ENCODE measurements around the gene NPAS3.

DNA sequence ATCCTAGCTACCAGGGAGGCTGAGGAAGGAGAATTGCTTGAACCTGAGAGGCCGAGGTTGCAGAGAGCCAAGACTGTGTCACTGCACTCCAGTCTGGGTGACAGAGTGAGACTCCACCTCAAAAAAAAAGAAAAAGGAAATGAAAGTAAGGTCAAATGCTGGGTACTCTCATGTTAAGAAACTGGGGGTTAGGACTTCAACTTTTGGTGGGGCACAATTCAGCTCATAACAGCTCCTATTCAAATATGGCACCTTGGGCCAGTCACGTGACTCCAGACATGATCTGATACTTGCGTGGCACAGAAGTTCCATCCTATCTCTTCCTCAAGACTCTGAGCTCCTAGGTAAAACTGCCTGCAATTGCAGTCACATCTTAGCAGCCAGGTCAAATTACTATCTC, 869.5 kb downstream of the NPAS3 start:
- TF ChIP-seq, protein P1, sequence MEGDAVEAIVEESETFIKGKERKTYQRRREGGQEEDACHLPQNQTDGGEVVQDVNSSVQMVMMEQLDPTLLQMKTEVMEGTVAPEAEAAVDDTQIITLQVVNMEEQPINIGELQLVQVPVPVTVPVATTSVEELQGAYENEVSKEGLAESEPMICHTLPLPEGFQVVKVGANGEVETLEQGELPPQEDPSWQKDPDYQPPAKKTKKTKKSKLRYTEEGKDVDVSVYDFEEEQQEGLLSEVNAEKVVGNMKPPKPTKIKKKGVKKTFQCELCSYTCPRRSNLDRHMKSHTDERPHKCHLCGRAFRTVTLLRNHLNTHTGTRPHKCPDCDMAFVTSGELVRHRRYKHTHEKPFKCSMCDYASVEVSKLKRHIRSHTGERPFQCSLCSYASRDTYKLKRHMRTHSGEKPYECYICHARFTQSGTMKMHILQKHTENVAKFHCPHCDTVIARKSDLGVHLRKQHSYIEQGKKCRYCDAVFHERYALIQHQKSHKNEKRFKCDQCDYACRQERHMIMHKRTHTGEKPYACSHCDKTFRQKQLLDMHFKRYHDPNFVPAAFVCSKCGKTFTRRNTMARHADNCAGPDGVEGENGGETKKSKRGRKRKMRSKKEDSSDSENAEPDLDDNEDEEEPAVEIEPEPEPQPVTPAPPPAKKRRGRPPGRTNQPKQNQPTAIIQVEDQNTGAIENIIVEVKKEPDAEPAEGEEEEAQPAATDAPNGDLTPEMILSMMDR (tag by site-specific recombination; IDR thresholded peaks at IDR 0.05), result no peak
- no peak for TF ChIP-seq ZNF175 (tag by site-specific recombination; IDR thresholded peaks at IDR 0.05)
- no peak for TF ChIP-seq ZNF777 (tag by site-specific recombination; IDR thresholded peaks at IDR 0.05; ENCODE audit: borderline replicate concordance)
- TF ChIP-seq, protein P2, sequence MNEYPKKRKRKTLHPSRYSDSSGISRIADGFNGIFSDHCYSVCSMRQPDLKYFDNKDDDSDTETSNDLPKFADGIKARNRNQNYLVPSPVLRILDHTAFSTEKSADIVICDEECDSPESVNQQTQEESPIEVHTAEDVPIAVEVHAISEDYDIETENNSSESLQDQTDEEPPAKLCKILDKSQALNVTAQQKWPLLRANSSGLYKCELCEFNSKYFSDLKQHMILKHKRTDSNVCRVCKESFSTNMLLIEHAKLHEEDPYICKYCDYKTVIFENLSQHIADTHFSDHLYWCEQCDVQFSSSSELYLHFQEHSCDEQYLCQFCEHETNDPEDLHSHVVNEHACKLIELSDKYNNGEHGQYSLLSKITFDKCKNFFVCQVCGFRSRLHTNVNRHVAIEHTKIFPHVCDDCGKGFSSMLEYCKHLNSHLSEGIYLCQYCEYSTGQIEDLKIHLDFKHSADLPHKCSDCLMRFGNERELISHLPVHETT (tag by site-specific recombination; IDR thresholded peaks at IDR 0.05), result no peak
